GM21367 (cell line): ENCODE results near the gene SSH2.

Experiments
- ATAC-seq: cut with Tn5 transposase; IDR thresholded peaks from one replicate; pipeline ENCODE4 v1.9.1; 2021; ENCODE audit not compliant: unreplicated experiment

The SSH2 gene

DNA sequence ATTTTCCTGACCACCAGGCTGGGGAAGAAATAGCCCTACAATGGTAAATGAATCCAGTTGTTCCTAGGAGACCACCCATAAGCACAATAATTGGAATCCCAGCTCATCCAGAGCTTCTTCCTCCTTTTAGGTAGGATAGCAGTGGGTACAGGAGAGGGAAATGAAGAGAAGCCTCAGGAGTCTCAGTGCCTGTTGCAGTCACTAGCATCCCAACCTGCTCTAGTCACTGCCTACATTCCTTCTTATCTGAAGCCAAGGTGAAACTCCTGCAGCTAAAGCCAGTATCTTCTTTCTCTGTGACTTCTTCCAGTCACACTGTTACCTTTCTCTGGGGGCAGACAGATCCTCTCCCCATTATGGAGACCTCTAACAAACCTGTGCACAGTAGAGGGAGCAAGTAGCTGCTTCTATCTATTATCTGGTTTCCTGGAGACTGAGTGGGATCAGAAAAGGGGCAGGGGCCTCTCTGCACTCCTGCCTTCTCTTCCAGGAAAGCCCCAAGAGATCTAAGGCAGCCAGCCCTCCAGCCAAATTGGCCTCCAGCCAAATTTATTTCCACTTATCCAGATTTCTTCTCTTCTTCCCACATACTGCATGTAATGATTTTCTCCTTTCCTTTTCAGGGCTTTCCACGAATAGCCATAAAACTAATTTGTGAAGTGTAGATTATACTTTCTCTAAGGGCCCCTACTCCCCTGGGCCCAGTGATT, 85.5 kb downstream of the SSH2 start:
- no peak for ATAC-seq

- ATAC-seq = no peak
Observed at GRCh38 chr17:29840884-29841283, 89.1 kb downstream of the SSH2 start.

DNA sequence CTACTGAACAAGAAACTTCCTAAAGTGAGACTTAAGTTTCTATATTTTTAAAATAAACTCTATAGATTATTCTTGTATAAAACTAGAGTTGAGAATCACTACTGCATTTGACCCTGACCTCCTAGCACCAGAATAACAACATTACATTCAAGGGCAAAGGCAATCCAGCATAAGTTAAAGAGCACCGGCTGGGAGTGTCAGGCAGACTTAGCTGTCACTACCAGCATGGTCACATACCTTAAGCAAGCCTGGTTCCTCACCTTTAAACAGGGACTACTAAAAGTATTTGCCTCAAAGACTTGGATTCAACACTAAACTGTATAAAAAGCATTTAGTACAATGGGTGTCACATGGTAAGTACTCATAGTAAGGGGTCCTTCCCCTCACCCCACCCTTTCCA, 90.4 kb downstream of the SSH2 start:
- ATAC-seq = no peak

GRCh38 chr17:29838961-29839360, 91.1 kb downstream of the SSH2 start:
- no peak for ATAC-seq

DNA sequence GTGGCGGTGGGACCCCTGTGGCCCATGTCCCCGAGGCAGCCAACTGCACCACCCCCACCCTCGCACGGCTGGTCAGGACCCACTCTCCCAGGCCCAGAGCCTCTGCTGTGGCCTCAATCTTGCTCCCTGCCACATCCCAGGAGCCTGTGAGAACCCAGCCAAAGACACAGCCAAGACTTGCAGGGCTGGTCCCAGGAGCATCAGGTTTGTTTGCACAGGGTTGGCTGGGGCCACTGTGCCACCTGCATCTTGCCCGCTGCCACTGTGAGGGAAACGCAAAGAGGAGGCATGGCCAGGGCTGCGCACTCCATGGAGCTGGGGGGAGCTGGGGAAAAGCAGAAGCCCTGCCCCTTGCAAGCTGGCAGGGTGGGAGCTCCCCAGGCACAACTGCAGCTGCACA, 92.5 kb downstream of the SSH2 start:
- ATAC-seq = no peak

DNA sequence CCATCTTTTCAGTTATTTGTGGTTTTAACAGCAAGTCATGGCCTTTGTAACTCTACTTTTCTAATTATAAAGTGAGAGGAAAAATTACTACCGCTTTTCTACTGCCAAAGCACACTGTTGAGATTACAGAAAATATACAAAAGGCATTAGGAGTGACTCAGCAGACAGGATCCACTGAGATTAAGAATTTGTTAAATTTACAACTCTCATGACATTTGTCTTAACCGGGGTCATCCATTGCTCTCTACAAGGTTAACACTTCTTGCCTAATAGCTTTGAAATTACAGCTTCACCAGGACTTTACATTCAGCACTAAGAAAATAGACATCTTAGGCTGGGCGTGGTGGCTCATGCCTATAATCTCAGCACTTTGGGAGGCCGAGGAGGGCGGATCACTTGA, 93.4 kb downstream of the SSH2 start:
- ATAC-seq = no peak

DNA sequence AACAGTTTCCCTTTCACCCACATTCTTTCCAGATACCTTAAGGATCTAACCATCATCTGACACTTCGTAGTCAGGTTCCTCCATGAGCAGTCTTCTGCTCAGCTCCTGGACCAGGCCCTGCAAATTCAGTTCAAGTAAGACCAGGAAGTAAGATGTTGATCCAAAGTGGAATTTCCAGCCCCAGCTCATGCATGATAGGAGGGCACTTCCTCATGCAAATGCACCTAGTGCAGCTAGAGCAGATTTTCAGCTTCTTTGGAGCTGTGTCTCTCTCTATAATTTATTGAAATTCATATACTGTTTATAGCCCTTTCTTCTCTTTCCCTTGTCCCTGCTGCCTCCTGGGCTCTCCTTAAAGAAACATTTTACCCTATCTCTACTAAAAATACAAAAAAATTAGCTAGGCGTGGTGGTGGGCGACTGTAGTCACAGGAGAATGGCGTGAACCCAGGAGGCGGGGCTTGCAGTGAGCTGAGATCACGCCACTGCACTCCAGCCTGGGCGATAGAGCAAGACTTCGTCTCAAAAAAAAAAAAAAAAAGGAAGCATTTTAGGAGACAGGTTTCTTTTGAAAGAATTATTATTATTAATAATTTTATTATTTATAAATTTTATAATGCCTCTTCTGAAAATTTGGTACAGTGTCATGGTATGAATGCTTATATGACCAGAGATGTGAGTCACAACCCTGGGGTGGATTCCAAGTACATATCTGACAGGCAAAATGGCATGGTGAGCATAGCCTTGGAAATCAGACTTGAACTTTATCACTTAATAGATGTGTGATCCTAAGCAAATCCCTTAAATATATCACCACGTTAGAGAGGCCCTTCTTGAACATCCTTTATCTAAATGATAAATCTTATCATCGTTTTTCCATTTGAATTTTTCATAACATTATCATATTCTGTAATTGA, 94.3 kb downstream of the SSH2 start:
- no peak for ATAC-seq

DNA sequence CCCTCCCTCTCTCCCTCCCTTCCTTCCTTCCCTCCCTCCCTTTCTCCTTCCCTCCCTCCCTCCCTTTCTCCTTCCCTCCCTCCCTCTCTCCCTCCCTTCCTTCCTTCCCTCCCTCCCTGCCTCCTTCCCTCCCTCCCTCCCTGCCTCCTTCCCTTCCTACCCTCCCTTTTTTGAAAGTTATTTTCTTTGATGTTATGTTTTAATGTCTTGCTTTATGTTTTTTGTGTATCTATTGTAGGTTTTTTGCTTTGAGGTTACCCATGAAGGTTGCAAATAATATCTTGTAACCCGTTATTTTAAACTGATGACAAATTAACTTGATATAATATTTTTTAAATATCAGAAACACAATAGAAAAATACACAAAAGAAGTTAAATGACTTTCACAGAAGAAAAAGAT, 96.2 kb downstream of the SSH2 start:
- no peak for ATAC-seq

GRCh38 chr17:29828676-29829284, 101.2 kb downstream of the SSH2 start:
- no peak for ATAC-seq

GRCh38 chr17:29827179-29827578, 102.8 kb downstream of the SSH2 start:
- ATAC-seq = no peak

DNA sequence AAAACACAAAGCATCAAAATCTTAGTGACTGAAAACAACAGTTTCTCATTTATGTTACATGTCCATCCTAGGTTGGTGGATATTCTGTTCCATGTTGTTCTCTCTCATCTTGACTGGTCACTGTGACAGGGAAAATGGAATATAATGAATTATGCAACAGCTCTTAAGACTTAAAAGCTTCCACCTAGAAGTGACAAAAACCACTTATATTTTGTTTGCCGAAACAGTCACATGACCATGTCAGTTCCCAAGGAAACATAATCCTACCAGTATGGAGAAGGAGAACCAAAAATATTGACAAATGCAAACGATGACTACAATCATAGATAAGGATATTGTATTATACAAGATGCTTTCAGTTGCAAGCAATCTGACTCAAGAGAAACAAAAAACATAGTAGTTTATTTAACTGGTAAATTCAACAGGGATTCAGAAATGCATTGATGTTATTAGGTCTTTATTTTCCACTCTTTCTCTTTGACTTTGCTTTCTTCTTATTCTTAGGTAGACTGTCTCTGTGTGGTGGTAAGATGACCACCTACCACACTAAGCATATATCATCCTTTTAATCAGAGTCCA, 103.8 kb downstream of the SSH2 start:
- ATAC-seq = no peak

DNA sequence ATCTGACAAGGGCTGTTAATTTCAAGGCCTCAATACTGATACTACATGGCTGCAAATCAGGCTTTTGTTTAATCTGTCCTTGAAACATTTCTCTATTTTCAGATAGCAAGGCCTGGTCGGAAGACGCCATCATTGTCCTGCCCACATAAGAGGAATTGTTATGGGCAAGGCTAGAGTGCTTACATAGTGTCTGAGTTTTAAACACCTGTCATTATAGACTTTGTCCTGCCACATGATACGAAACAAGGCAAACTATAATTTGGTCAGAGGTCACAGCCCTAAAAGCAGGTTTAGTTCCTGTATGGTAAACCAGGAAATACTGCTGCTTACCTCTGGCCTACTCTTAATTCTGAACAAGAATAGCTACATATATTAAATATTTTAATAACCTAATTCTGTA, 104.4 kb downstream of the SSH2 start:
- ATAC-seq = no peak

- ATAC-seq = no peak
Observed at GRCh38 chr17:29821897-29822296, 108.1 kb downstream of the SSH2 start.

- no peak for ATAC-seq
Observed at GRCh38 chr17:29820425-29820824, 109.6 kb downstream of the SSH2 start.

- ATAC-seq = no peak
Observed at GRCh38 chr17:29807520-29808361, 122.3 kb downstream of the SSH2 start.

- ATAC-seq = no peak
Observed at GRCh38 chr17:29802246-29802645, 127.8 kb downstream of the SSH2 start.

DNA sequence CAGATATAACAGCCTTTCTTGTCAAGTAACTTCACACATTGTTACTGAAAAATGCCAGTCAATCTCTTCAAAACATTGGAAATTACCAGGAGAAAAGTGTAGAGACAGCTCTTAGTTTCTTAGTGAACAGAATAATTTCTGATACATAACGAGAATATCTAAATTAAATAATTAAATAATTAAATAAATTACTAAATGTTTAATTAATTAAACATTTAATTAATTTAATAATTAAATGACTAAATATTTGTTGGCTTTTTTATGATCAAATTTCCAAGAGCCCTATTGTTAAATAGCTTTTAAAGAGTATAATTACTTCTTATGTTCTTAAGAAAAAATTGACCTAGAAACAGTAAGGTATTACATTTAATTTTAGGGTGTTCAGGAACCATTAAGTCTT, 129.6 kb downstream of the SSH2 start:
- ATAC-seq = no peak

GRCh38 chr17:29796652-29797051, 133.4 kb downstream of the SSH2 start:
- ATAC-seq = no peak

- ATAC-seq = no peak
Observed at GRCh38 chr17:29793501-29793900, 136.5 kb downstream of the SSH2 start.

GRCh38 chr17:29791336-29792080, 138.5 kb downstream of the SSH2 start:
- no peak for ATAC-seq
